MM.1S (cell line): ENCODE results near the gene SPOCD1.

Source experiments
- DNase-seq: peaks from one replicate; pipeline ENCODE4 v3.0.0-alpha.2; 2015
- H2AFZ ChIP-seq: fragments of 300-600 bp; sonication (generic); 2 replicates; pipeline ENCODE4 v1.6.0; 2016; ENCODE audit warnings: antibody characterized with exemption, low read length
- H3F3A ChIP-seq: fragments of 300-600 bp; sonication (generic); 2 replicates; pipeline ENCODE4 v1.6.1; 2016; ENCODE audit warnings: mild to moderate bottlenecking, antibody characterized with exemption, low read length, moderate library complexity, mixed read lengths; ENCODE audit not compliant: insufficient read depth
- H3K27ac ChIP-seq: fragments of 300-600 bp; sonication (generic); 2 replicates; pipeline ENCODE4 v1.5.1; 2016; ENCODE audit warnings: mild to moderate bottlenecking, low read length
- H3K27me3 ChIP-seq: fragments of 300-600 bp; sonication (generic); replicated peaks from 2 replicates; pipeline ENCODE4 v1.6.0; 2016; ENCODE audit warnings: low read length; ENCODE audit not compliant: insufficient read depth
- H3K36me3 ChIP-seq: fragments of 300-600 bp; sonication (generic); replicated peaks from 2 replicates; pipeline ENCODE4 v1.6.1; 2016; ENCODE audit warnings: mild to moderate bottlenecking, low read length, mixed read lengths; ENCODE audit not compliant: insufficient read depth
- H3K4me1 ChIP-seq: fragments of 300-600 bp; sonication (generic); 2 replicates; pipeline ENCODE4 v1.6.1; 2016; ENCODE audit warnings: low read length, mixed read lengths
- H3K4me2 ChIP-seq: fragments of 300-600 bp; sonication (generic); 2 replicates; pipeline ENCODE4 v1.6.0; 2016; ENCODE audit warnings: low read depth, low read length
- H3K4me3 ChIP-seq: fragments of 300-600 bp; sonication (generic); 2 replicates; pipeline ENCODE4 v1.5.1; 2016; ENCODE audit warnings: low read length, mixed read lengths
- H3K79me2 ChIP-seq: fragments of 300-600 bp; sonication (generic); 2 replicates; pipeline ENCODE4 v1.6.1; 2016; ENCODE audit warnings: mixed run types, low read length, mixed read lengths
- H3K9ac ChIP-seq: fragments of 300-600 bp; sonication (generic); 2 replicates; pipeline ENCODE4 v1.6.1; 2016; ENCODE audit warnings: low read length, mixed read lengths
- H3K9me2 ChIP-seq: fragments of 300-600 bp; sonication (generic); replicated peaks from 2 replicates; pipeline ENCODE4 v1.6.1; 2016; ENCODE audit warnings: mild to moderate bottlenecking, low read length, mixed read lengths; ENCODE audit not compliant: insufficient read depth
- H3K9me3 ChIP-seq: fragments of 300-600 bp; sonication (generic); replicated peaks from 2 replicates; pipeline ENCODE4 v1.6.1; 2016; ENCODE audit warnings: mild to moderate bottlenecking, low read length, mixed read lengths; ENCODE audit not compliant: insufficient read depth
- H4K20me1 ChIP-seq: fragments of 300-600 bp; sonication (generic); 2 replicates; pipeline ENCODE4 v1.6.1; 2016; ENCODE audit warnings: mild to moderate bottlenecking, low read length, moderate library complexity, mixed read lengths; ENCODE audit not compliant: insufficient read depth
- EZH2 ChIP-seq: fragments of 300-600 bp; sonication (generic); optimal IDR thresholded peaks from 2 replicates; pipeline ENCODE3; 2017; ENCODE audit warnings: low read depth, mild to moderate bottlenecking, antibody characterized with exemption, low read length, mixed read lengths
- EZH2phosphoT487 ChIP-seq: fragments of 300-600 bp; sonication (generic); IDR thresholded peaks from 2 replicates; pipeline ENCODE4 v1.6.1; 2018; ENCODE audit warnings: antibody characterized with exemption, low read length
- TF ChIP-seq, protein P1 (sequence below): fragments of 300-600 bp; sonication (generic); IDR thresholded peaks from 2 replicates; pipeline ENCODE4 v1.5.1; 2016; ENCODE audit warnings: antibody characterized with exemption, low read length, mixed read lengths

Gene SPOCD1

GRCh38 chr1:31839662-31840343, 24.0 kb upstream of the SPOCD1 start:
- H3K9ac ChIP-seq, result no peak overlapping the region
- no peaks in the 10 kb centered on the region for H3K79me2 ChIP-seq
- no peak overlapping the region for H3K27ac ChIP-seq
- no peaks in the 10 kb centered on the region for H3K9me3 ChIP-seq
- H3F3A ChIP-seq, result no peaks in the 10 kb centered on the region
- H3K4me3 ChIP-seq, result no peak overlapping the region
- no peak for DNase-seq
- H4K20me1 ChIP-seq, result no peaks in the 10 kb centered on the region
- TF ChIP-seq, protein P1, sequence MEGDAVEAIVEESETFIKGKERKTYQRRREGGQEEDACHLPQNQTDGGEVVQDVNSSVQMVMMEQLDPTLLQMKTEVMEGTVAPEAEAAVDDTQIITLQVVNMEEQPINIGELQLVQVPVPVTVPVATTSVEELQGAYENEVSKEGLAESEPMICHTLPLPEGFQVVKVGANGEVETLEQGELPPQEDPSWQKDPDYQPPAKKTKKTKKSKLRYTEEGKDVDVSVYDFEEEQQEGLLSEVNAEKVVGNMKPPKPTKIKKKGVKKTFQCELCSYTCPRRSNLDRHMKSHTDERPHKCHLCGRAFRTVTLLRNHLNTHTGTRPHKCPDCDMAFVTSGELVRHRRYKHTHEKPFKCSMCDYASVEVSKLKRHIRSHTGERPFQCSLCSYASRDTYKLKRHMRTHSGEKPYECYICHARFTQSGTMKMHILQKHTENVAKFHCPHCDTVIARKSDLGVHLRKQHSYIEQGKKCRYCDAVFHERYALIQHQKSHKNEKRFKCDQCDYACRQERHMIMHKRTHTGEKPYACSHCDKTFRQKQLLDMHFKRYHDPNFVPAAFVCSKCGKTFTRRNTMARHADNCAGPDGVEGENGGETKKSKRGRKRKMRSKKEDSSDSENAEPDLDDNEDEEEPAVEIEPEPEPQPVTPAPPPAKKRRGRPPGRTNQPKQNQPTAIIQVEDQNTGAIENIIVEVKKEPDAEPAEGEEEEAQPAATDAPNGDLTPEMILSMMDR, result no peak
- TF ChIP-seq EZH2phosphoT487 (no peak), EZH2 (no peak)
- H2AFZ ChIP-seq, result no peak overlapping the region
- H3K9me2 ChIP-seq, result no peaks in the 10 kb centered on the region
- no peaks in the 10 kb centered on the region for H3K36me3 ChIP-seq
- H3K4me2 ChIP-seq, result no peak overlapping the region
- H3K4me1 ChIP-seq, result no peaks in the 10 kb centered on the region
- H3K27me3 ChIP-seq, result no peaks in the 10 kb centered on the region

DNA sequence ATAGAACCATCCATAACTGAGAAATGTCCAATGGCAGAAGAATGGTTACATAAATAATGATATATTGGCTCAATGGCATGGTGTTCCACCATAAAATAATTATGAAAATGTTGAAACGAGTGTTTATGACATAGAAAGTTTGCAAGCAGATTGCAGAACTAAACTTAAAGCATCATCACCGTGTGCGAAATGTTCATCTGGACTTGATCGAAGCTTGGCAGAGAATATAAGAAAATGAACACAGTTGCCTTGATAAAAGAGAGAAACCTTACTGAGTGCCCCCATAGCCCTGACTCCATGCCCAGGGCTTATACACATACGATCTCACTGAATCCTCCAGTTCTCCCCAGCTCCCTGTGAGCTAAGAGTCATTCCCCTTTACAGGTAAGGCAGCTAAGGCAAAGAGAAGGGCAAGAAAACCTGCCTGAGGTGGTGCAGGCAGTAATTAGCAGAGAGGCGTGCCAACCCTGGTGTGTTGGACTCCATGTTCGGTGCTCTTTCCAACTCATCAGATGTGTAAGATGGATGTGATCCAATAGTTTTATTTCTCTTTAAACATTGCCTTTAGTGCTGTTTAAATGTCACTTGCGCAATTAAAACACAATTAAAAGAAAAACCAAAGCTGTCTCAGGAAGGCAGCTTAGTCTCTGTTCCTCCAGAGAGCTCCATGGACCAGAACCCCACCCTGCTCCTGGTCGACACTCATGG, 21.8 kb upstream of the SPOCD1 start:
- Histone ChIP-seq H3K9me3 (no peaks in the 10 kb centered on the region), H3K9ac (no peak overlapping the region), H3K27ac (no peak overlapping the region), H3K27me3 (no peaks in the 10 kb centered on the region), H2AFZ (no peak overlapping the region), H3K4me3 (no peak overlapping the region), H3F3A (no peaks in the 10 kb centered on the region), H3K4me2 (no peak overlapping the region), H3K79me2 (no peaks in the 10 kb centered on the region), H3K36me3 (no peaks in the 10 kb centered on the region), H3K9me2 (no peaks in the 10 kb centered on the region), H4K20me1 (no peaks in the 10 kb centered on the region), H3K4me1 (no peaks in the 10 kb centered on the region)
- no peak for DNase-seq
- TF ChIP-seq, protein P1, result no peak
- TF ChIP-seq EZH2, result no peak
- TF ChIP-seq EZH2phosphoT487, result no peak

GRCh38 chr1:31836638-31837037, 20.8 kb upstream of the SPOCD1 start:
- no peak for DNase-seq
- Histone ChIP-seq H3K9me2 (no peaks in the 10 kb centered on the region), H3K9ac (no peak overlapping the region), H3K4me2 (no peak overlapping the region), H3F3A (no peaks in the 10 kb centered on the region), H3K36me3 (no peaks in the 10 kb centered on the region), H3K27me3 (no peaks in the 10 kb centered on the region), H2AFZ (no peak overlapping the region), H3K79me2 (no peaks in the 10 kb centered on the region), H3K4me3 (no peak overlapping the region), H3K27ac (no peak overlapping the region), H4K20me1 (no peaks in the 10 kb centered on the region), H3K4me1 (no peaks in the 10 kb centered on the region), H3K9me3 (no peaks in the 10 kb centered on the region)
- TF ChIP-seq EZH2phosphoT487, result no peak
- TF ChIP-seq EZH2, result no peak
- TF ChIP-seq, protein P1, result no peak
